Activated T-helper 2 cell treated with anti-CD3 and anti-CD28 coated beads, Interferon-gamma antibody, Interleukin-2, Interleukin-4, amounts not matched to agents 10 μg/mL and 5 μg/mL and 100 μg/mL, durations not matched to agents 14 hours and 24 hours and 36 hours (primary cell): ENCODE results near the gene STX8. TPM values are rescaled to one million over a fixed set of nuclear protein-coding genes. Genes with fewer than 3 reads are reported as not detected.
"Not testable (repeated sequence)": the region's sequence is repeated elsewhere in the genome, so short reads cannot be mapped to it uniquely, and the experiment has no call there.

Experiments
- DNase-seq: peaks from one replicate; pipeline ENCODE4 v3.0.0; 2021; ENCODE audit warnings: low spot score
- H3K27ac Mint-ChIP-seq: one replicate; pipeline ENCODE4 v1.8.0; 2021; ENCODE audit warnings: mixed read lengths
- H3K27me3 Mint-ChIP-seq: one replicate; pipeline ENCODE4 v1.8.0; 2021; ENCODE audit warnings: low read depth, mixed read lengths
- H3K36me3 Mint-ChIP-seq: one replicate; pipeline ENCODE4 v1.8.0; 2021; ENCODE audit warnings: low read depth, mixed read lengths
- H3K4me1 Mint-ChIP-seq: one replicate; pipeline ENCODE4 v1.8.0; 2021; ENCODE audit warnings: low read depth, mixed read lengths
- H3K4me3 Mint-ChIP-seq: one replicate; pipeline ENCODE4 v1.8.0; 2021; ENCODE audit warnings: low read depth, mild to moderate bottlenecking, moderate library complexity, mixed read lengths
- H3K9me3 Mint-ChIP-seq: one replicate; pipeline ENCODE4 v1.8.0; 2021; ENCODE audit warnings: mixed read lengths
- intact Hi-C: fragments of 100-400 bp; cut with micrococcal nuclease; formaldehyde crosslinking; loops from one replicate; pipeline ENCODE4 v1.15.1; 2023
- total RNA-seq: library from RNA; stranded (reverse); gene quantifications from 2 replicates; pipeline ENCODE4 v1.2.3, GENCODE V29; 2022

Gene STX8
- total RNA-seq, 1 donor from 2014 or later: 52.1 TPM

DNA sequence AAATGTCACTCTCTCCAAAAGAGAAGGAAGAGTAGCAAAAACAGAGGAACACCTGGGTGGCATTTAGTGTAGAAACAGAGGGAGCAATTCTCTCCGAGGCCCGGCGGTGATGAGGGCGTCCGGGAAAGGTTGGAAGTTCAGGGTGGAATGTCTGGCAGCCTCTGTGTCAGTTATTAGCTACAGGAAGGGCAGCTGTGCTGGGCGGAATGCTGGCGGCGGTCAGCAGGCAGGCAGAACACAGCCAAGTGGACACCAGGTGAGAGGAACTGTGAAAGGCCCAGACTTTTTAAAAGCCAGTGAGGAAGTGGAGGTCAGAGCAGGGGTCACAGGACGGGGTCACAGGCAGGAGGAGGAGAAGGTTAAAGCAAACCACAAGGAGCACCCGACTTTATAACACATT is 316.2 kb downstream of the STX8 start:
- no peak for DNase-seq
- Mint-ChIP-seq H3K4me3 (no peak overlapping the region), H3K4me1 (peaks cover 11% of the 10 kb centered on the region), H3K27ac (no peak overlapping the region), H3K9me3 (no peaks in the 10 kb centered on the region), H3K36me3 (no peaks in the 10 kb centered on the region), H3K27me3 (no peaks in the 10 kb centered on the region)
- intact Hi-C loops: no loop called here

DNA sequence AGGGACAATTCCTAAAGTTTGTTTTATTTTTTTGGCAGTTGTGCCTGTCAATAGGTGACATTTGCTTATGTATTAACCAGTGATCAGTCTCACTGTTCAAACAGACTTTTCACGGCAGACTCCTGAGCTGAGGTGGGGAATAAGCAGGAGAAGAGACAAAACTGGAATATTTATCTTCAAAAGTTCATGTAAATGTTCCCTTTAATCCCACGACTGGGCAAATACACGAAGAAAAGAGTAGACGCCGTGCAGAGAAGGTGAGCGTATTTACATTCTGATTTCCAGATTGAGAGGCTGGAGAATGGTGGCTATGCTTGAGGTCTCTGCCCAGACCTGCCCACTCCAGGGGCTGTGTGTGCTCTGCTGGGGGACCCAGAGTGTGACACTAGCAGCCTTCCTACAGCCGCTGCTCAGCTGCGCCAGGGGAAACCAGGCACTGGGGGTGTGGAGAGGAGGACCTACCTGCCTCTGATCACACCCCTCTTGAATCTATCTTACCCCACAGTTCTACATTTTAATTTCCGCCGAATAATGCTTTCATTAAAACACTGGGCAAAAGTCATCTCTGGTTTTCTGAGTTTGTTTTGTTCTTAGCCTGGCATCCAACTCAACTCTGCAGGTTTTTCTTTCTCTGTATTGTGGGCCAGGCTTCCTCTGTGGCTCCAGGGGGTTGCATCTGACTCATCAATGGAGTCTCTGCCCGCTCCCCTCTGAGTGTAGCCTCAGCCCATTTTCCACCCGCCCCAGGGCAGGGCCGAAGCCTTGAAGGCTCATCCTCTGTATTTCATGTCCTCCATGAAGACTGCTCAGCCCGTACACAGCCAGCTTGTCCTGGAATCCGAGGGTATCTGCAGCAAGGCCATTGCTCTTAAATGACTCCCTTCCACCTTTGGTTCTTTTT is 317.3 kb downstream of the STX8 start:
- Mint-ChIP-seq H3K4me3 (no peak overlapping the region), H3K27me3 (no peaks in the 10 kb centered on the region), H3K4me1 (peaks cover 14% of the 10 kb centered on the region), H3K9me3 (no peaks in the 10 kb centered on the region), H3K27ac (no peak overlapping the region), H3K36me3 (no peaks in the 10 kb centered on the region)
- no peak for DNase-seq
- intact Hi-C loops: no loop called here

DNA sequence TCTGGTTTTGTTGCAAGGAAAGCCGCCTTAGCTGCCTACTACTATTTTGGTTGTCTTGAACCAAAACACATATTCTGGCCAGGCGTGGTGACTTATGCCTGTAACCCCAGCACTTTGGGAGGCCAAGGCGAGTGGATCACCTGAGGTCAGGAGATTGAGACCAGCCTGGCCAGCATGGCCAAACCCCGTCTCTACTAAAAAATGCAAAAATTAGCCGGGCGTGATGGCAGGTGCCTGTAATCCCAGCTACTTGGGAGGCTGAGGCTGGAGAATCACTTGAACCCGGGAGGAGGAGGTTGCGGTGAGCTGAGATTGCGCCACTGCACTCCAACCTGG is 318.0 kb downstream of the STX8 start:
- H3K36me3 Mint-ChIP-seq, H3K27me3 Mint-ChIP-seq, DNase-seq, H3K9me3 Mint-ChIP-seq, H3K27ac Mint-ChIP-seq, intact Hi-C loops, H3K4me3 Mint-ChIP-seq: not testable (repeated sequence)
- H3K4me1 Mint-ChIP-seq: peaks cover 22% of the 10 kb centered on the region

DNA sequence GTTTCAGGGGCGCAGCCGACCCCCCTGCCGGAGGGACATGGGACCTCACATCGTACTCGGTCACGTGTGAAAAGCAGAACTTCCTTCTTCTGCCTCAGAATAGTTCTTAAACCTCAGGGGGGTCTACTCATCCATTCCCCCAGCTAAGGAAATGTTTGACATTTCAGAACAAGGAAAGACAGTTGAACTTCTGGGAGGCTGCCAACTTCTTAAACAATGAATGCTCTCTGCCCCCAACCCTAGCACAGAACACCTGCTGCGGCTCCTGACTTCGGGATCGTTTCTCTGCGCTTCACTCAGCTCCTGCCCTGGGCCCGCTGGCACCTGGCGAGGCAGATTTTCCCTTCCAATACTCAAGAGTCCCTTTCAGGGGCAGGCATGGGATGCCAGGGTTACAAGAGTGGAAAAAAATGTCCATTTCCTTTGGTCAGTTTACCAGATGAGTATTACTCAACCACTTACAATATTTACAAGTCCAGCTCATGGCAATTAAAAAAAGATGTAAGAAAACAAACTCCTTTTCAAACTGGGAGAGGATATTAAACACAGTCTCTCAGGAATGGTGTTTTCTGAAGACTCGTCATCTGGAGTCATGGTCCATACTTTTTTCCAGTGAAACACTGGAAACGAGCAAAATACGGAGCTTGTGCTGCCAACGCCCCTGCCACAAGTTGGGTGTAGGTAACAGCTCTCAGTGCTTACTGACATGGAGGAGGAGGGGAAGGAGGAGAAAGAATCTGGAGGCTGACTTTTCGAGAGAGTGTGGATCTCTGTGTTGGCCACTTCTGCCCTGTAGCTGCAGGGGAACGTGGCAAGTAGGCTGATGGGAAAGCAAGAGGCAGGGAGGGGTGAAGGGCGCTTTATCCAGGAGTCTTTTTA is 318.6 kb downstream of the STX8 start:
- Mint-ChIP-seq H3K27ac (no peak overlapping the region), H3K27me3 (no peaks in the 10 kb centered on the region), H3K4me1 (peaks cover 23% of the 10 kb centered on the region), H3K36me3 (no peaks in the 10 kb centered on the region), H3K9me3 (no peaks in the 10 kb centered on the region), H3K4me3 (no peak overlapping the region)
- intact Hi-C loops: no loop called here
- no peak for DNase-seq

DNA sequence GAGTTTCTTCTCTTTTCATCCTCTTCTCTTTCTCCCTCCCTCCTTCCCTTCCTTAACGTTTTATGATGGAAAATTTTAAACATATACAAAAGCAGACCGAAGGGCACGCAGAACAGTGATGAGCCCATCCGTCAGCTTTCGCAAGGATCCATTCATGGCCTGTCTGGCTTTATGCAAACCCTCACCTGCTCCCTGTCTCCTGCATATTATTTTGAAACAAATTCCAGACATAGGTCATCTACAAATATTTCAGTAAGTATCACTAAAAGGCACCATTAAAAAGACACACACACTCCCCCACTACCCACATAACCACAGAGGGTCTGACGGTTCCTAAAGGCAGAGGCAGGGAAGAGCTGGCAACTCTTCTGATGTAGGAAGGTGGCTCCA is 319.3 kb downstream of the STX8 start:
- Mint-ChIP-seq H3K4me3 (no peak overlapping the region), H3K9me3 (no peaks in the 10 kb centered on the region), H3K4me1 (peaks cover 20% of the 10 kb centered on the region), H3K27ac (no peak overlapping the region), H3K36me3 (no peaks in the 10 kb centered on the region), H3K27me3 (no peaks in the 10 kb centered on the region)
- no peak for DNase-seq
- intact Hi-C loops: no loop called here

DNA sequence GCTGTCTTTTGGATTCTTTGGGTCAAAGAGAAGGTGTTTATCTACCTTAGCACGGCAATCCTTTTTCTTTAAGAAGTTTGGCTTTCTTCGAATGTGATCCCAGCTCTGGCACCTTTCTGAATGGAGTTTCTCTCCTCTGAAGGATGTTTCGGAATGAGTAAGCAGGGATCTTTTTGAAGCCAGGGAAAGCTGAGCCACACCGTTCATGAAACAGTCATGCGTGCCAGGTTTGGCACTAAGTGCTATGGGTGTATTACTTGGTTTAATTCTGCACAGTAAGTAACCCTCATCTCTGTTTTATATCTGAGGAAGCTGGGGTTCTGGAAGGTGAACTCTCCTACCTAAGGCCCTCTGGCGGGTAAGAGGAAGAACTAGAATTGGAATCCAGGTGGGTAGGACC is 319.8 kb downstream of the STX8 start:
- no peaks in the 10 kb centered on the region for H3K9me3 Mint-ChIP-seq
- H3K27ac Mint-ChIP-seq: no peak overlapping the region
- H3K4me1 Mint-ChIP-seq: peaks cover 21% of the 10 kb centered on the region
- no peaks in the 10 kb centered on the region for H3K36me3 Mint-ChIP-seq
- no peaks in the 10 kb centered on the region for H3K27me3 Mint-ChIP-seq
- intact Hi-C loops: no loop called here
- no peak for DNase-seq
- no peak overlapping the region for H3K4me3 Mint-ChIP-seq

DNA sequence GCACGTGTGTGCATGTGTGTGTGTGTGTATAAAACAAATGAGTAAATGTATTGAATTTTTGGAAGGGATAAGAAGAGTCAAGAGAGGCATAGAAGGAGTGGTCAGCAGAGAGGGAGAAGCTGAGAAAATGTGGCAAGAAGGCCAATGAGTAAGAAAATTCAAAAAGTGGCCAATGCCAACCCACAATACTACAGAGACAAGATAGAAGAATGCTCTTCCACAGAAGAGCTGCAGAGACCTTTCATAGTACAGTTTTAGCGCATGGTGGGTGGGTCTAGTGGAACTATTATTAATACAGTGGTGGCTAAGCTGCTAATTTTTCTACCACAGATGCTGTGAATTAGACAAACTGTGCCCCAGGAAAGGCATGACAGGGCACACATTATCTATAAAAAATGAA is 320.8 kb downstream of the STX8 start:
- H3K36me3 Mint-ChIP-seq: no peaks in the 10 kb centered on the region
- H3K27me3 Mint-ChIP-seq: no peaks in the 10 kb centered on the region
- no peak for DNase-seq
- no peak overlapping the region for H3K4me3 Mint-ChIP-seq
- peaks cover 19% of the 10 kb centered on the region for H3K4me1 Mint-ChIP-seq
- no peaks in the 10 kb centered on the region for H3K9me3 Mint-ChIP-seq
- no peak overlapping the region for H3K27ac Mint-ChIP-seq
- intact Hi-C loops: no loop called here

DNA sequence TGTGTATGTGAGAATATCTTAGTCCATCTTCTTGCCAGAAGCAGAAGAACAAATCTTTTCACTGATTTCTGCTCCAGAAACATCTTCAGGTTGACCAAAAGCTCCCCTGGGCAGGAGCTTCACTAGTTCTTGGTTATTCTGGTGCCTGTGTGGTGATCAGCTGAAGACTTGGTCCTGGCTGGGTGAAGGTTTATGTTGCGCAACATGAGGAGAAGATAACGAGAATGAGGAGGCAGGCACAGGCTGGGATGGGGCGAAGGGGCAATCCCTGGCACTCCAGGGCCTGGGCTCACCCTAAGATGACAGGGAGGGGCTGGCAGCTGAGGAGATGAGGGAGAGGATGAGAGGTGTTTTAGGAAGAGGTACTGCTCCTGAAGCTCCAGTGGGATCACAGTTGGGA is 322.3 kb downstream of the STX8 start:
- DNase-seq: no peak
- no peak overlapping the region for H3K4me3 Mint-ChIP-seq
- intact Hi-C loops: no loop called here
- H3K27ac Mint-ChIP-seq: peak overlapping the region; percentile 78
- H3K27me3 Mint-ChIP-seq: no peaks in the 10 kb centered on the region
- no peaks in the 10 kb centered on the region for H3K36me3 Mint-ChIP-seq
- H3K4me1 Mint-ChIP-seq: peaks cover 16% of the 10 kb centered on the region
- H3K9me3 Mint-ChIP-seq: no peaks in the 10 kb centered on the region

DNA sequence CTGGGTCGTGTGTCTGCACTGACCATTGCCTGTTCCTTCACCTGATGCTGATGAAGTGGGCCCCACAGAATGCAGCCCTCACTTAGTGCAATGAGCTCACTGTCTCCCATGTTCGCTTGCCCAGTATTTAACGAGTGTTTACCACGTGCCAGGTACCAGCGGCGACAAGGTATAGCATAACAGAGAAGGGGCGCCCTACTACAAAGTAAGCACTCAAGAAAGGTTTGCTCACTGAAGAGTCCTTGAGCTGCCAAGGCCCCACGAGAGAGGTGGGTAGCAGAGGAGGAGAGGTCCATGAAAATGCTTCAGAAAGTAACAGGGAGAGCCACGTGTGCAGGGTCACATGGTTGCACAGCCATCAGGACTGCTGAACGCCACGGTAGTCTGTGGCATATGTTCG is 324.3 kb downstream of the STX8 start:
- H3K4me3 Mint-ChIP-seq: no peak overlapping the region
- no peak for DNase-seq
- no peaks in the 10 kb centered on the region for H3K36me3 Mint-ChIP-seq
- intact Hi-C loops: no loop called here
- peaks cover 16% of the 10 kb centered on the region for H3K4me1 Mint-ChIP-seq
- H3K9me3 Mint-ChIP-seq: no peaks in the 10 kb centered on the region
- H3K27ac Mint-ChIP-seq: no peak overlapping the region
- no peaks in the 10 kb centered on the region for H3K27me3 Mint-ChIP-seq

DNA sequence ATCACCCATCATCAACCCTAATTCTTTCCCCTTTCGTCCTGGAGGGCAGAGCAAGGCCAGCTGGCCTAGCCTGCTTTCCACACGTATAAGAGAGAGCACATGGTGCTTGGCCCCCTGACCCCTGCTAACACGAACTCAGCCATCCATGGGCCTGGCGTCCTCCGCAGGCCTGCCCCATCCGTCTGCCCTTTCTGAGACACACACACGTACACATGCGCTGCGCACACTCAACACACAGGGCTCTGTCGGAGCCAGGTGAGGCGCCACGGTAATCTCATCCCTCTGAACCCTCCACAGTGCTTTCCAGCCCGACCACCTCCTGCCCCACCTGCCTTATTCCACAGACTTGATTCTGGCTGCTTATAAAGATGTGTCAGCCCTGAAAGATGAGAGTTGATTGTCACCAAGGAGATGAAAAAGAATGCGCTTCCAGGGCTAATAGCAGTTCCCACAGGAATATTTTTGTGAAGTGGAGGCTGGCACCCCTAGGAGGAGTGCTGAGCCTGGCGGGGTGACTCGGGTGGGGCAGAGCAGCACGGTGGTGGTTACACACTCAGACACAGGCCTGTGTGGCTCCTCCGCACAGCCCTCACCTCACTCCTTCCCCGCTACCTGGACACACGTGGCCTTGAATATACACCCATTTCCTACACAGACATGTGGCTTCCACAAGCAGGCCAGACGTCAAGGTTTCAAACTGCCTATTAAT is 326.2 kb downstream of the STX8 start:
- Mint-ChIP-seq H3K4me1 (peaks cover 16% of the 10 kb centered on the region), H3K27me3 (no peaks in the 10 kb centered on the region), H3K9me3 (no peaks in the 10 kb centered on the region), H3K4me3 (no peak overlapping the region), H3K27ac (no peak overlapping the region), H3K36me3 (no peaks in the 10 kb centered on the region)
- intact Hi-C loops: no loop called here
- DNase-seq: no peak

DNA sequence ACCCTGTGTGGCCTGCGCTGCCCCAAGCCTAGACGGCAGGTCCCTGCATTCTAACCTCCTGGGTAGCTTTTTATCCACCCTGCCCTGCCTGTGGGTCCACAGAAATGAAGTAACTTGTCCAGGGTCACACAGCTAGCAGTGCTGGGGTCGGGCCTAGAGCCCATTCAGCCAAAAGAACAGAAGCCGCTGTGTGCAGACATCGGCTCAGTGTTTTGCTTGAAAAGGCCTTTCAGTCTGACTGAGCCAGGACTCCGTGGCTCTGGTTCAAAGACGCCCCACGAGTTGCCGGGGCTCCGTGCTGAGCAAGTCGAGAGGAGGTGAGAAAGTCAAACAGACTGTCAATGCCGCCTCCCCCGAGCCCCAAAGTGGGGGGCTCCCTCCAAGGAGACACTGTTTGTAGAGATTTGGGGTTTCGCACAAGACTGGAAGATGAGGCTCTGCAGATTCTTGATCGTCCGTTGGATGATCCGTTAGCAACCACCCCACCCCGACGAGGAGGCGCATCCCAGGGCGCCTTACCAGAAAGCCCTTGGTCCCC is 328.1 kb downstream of the STX8 start:
- no peak for DNase-seq
- H3K4me1 Mint-ChIP-seq: peaks cover 3% of the 10 kb centered on the region
- intact Hi-C loops: no loop called here
- H3K36me3 Mint-ChIP-seq: no peaks in the 10 kb centered on the region
- H3K9me3 Mint-ChIP-seq: no peaks in the 10 kb centered on the region
- H3K4me3 Mint-ChIP-seq: no peak overlapping the region
- no peaks in the 10 kb centered on the region for H3K27me3 Mint-ChIP-seq
- H3K27ac Mint-ChIP-seq: no peak overlapping the region

DNA sequence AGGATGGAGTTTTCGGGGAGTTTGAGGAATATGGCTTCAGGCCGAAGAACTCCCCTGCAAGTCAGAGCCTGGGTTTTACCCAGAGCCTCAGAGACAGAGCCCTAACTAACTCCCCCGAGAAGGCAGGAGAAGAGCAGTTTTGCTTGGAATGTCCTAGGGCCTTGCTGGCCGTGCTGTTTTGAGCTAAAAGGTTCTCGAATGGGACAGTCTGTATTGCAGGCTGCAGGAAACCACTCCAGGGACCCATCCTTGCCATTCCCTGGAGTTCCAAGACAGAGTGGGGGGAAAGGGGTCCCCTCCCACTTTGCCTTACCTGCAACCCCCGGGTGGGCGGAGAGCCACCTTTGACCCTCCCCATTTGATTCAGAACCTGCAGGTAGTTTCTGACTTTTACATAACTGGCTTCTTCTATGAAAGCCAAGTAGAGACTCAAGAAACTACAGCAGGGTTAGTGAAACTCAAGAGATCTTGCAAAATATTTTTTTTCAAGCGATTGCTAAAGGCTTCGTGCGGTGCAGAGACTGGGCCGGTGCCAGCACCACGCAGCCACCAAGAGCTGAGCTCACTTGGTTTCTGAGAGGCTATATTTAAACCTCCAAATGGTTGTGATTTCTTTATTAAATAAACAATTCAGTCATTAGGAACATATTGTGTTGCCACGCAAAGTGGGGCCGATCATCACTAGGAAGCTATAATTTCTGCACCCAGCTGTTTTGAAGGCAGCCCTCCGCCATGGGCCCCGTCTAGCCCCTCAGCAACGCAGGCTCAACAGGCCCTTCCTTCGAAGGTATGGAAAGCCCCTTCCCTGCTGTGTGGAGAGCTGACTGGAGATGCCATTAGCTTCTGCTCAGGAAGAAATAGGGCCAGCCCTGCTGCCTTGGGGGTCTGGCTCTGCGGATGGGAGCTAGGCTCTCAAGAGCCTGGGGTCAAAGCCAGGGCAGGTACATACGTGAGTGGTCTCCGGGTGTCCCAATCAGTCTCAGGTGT is 331.3 kb downstream of the STX8 start:
- no peaks in the 10 kb centered on the region for H3K9me3 Mint-ChIP-seq
- H3K4me3 Mint-ChIP-seq: no peak overlapping the region
- no peaks in the 10 kb centered on the region for H3K36me3 Mint-ChIP-seq
- DNase-seq: no peak
- no peak overlapping the region for H3K27ac Mint-ChIP-seq
- intact Hi-C loops: no loop called here
- peaks cover 4% of the 10 kb centered on the region for H3K4me1 Mint-ChIP-seq
- H3K27me3 Mint-ChIP-seq: no peaks in the 10 kb centered on the region
